ENCODE results near the gene ZNF574. TPM values are rescaled to one million over a fixed set of nuclear protein-coding genes. Genes with fewer than 3 reads are reported as not detected.

Gene ZNF574
- total RNA-seq, 4 donors from 2014 or later = 11.6 to 22.9 (median 12.8) TPM

DNA sequence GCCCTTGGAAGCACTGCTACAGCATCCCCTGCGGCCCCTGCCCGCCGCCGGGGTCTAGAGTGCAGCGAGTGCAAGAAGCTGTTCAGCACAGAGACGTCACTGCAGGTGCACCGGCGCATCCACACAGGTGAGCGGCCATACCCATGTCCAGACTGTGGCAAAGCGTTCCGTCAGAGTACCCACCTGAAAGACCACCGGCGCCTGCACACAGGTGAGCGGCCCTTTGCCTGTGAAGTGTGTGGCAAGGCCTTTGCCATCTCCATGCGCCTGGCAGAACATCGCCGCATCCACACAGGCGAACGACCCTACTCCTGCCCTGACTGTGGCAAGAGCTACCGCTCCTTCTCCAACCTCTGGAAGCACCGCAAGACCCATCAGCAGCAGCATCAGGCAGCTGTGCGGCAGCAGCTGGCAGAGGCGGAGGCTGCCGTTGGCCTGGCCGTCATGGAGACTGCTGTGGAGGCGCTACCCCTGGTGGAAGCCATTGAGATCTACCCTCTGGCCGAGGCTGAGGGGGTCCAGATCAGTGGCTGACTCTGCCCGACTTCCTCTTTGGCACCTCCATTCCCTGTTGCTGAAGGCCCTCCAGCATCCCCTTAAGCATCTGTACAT is 4.9 kb downstream of the ZNF574 start:
- ATAC-seq (ENCODE audit: low FRiP score) = no peak
- TF ChIP-seq CTCF (IDR thresholded peaks at IDR 0.05) = no peak
- DNase-seq (ENCODE audit: low spot score) = no peak

- no peak for ATAC-seq (ENCODE audit: low FRiP score)
- TF ChIP-seq CTCF (IDR thresholded peaks at IDR 0.05) = no peak
- DNase-seq (ENCODE audit: low spot score) = no peak
These were observed 5.7 kb downstream of the ZNF574 start for GRCh38 chr19:42081584-42082203.

DNA sequence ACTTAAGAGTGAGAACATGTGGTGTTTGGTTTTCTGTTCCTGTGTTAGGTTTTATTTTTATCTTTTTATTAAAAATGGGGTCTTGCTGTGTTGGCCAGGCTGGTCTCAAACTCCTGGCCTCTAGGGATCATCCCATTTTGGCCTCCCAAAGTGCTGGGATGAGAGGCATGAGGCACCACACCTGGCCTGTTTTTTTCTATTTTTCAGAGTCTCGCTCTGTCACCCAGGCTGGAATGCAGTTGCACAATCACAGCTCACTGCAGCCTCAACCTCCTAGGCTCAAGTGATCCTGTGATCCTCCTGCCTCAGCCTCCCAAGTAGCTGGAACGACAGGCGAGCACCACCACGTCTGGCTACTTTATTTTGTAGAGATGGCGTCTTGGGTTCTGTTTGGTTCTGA is 7.6 kb downstream of the ZNF574 start:
- ATAC-seq (ENCODE audit: low FRiP score) = no peak
- no peak for TF ChIP-seq CTCF (IDR thresholded peaks at IDR 0.05)
- no peak for DNase-seq (ENCODE audit: low spot score)

GRCh38 chr19:42086188-42086736 is 10.3 kb downstream of the ZNF574 start:
- ATAC-seq (ENCODE audit: low FRiP score) = no peak
- no peak for TF ChIP-seq CTCF (IDR thresholded peaks at IDR 0.05)

GRCh38 chr19:42086770-42087550 is 11.0 kb downstream of the ZNF574 start:
- ATAC-seq (ENCODE audit: low FRiP score) (no peak), DNase-seq (ENCODE audit: low spot score) (no peak)
- no peak for TF ChIP-seq CTCF (IDR thresholded peaks at IDR 0.05)

More at GRCh38 chr19:42086188-42086736, 10.3 kb downstream of the ZNF574 start:
- no peak for DNase-seq (ENCODE audit: low spot score)

- DNase-seq (ENCODE audit: low spot score) (no peak), ATAC-seq (ENCODE audit: low FRiP score) (no peak)
- TF ChIP-seq CTCF (IDR thresholded peaks at IDR 0.05) = no peak
These were observed 12.7 kb downstream of the ZNF574 start for GRCh38 chr19:42088471-42089190.

Data from omental fat pad (tissue), 4 donors.